ENCODE results near the gene CSF3. TPM values are rescaled to one million over a fixed set of nuclear protein-coding genes. Genes with fewer than 3 reads are reported as not detected.
A peak's percentile ranks its signal among the peaks of the same experiment; 100 is the strongest.

CSF3 gene
- total and polyA plus RNA-seq, 2 of the 13 experiments (the other 11 are each of a cell fraction or from before 2014, with no cell fraction given): 0.09 TPM; not detected in 1

DNA sequence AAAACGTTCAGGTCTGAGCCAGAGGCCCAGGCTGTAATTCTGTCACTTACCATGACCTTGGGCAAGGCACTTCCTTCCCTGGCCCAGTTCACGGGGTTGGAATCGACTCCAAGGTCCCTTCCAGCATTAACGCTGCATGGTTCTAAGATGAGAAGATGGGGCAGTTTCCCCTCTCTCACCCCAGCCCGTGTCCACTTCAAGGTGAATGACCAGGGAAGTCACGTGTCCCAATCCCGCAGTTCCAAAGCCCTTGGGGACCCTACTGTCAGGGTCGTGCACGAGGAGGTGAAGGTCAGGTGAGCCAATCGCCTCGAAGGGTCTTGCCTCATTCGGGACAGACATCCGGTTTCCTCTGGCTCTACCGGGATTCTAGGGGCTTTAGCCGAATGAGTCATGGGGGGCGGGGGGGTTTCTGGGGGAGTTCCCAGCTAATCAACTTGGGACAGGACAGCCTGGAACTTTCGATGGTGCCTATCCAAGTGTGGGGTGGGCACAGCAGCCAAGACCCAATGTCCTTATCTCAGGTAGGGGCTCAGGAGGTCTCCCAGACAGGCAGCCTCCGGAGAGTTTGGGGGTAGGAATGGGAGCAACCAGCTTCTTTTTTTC, 762 bp upstream of the CSF3 start (continued):
- TF ChIP-seq SRSF9 (IDR thresholded peaks at IDR 0.05; ENCODE audit: borderline replicate concordance, insufficient read depth, low read depth, low read length, poor library complexity, severe bottlenecking) (no peak), TARDBP (CRISPR knock-in tag; IDR thresholded peaks at IDR 0.05) (no peak), ZBTB3 (CRISPR knock-in tag; IDR thresholded peaks at IDR 0.05; ENCODE audit: borderline replicate concordance, low read depth) (no peak), ZBTB7A (CRISPR knock-in tag; IDR thresholded peaks at IDR 0.05) (peak; percentile 80), CBX1 (IDR thresholded peaks at IDR 0.05; ENCODE audit: low read depth) (no peak), AGO1 (IDR thresholded peaks at IDR 0.05; ENCODE audit: low read depth, low read length, poor library complexity, severe bottlenecking) (no peak), ZNF354B (CRISPR knock-in tag; IDR thresholded peaks at IDR 0.05) (no peak), FOSL1 (CRISPR knock-in tag; IDR thresholded peaks at IDR 0.05; ENCODE audit: borderline replicate concordance) (peak; percentile 44; the same call in 1 of the 2 replicates), HNF4A (CRISPR knock-in tag; IDR thresholded peaks at IDR 0.05) (peak; percentile 36), EP300 (IDR thresholded peaks at IDR 0.05; ENCODE audit: low read depth in 2 of 2, low read length in 2 of 2) (peak in 1 of 2 experiments; percentile 10; a peak in 1 of 4 replicates), EP300 (CRISPR knock-in tag; IDR thresholded peaks at IDR 0.05; ENCODE audit: borderline replicate concordance) (no peak), MEF2D (CRISPR knock-in tag; IDR thresholded peaks at IDR 0.05) (peak; percentile 52; the same call in 1 of the 2 replicates), FIP1L1 (IDR thresholded peaks at IDR 0.05; ENCODE audit: borderline replicate concordance, insufficient read depth, low read depth, low read length) (no peak), ZNF446 (CRISPR knock-in tag; IDR thresholded peaks at IDR 0.05) (no peak)
- TF ChIP-seq, protein P1, sequence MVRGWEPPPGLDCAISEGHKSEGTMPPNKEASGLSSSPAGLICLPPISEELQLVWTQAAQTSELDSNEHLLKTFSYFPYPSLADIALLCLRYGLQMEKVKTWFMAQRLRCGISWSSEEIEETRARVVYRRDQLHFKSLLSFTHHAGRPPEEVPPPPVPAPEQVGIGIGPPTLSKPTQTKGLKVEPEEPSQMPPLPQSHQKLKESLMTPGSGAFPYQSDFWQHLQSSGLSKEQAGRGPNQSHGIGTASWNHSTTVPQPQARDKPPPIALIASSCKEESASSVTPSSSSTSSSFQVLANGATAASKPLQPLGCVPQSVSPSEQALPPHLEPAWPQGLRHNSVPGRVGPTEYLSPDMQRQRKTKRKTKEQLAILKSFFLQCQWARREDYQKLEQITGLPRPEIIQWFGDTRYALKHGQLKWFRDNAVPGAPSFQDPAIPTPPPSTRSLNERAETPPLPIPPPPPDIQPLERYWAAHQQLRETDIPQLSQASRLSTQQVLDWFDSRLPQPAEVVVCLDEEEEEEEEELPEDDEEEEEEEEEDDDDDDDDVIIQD (CRISPR knock-in tag; IDR thresholded peaks at IDR 0.05; ENCODE audit: low read depth): no peak
- TF ChIP-seq, protein P2, sequence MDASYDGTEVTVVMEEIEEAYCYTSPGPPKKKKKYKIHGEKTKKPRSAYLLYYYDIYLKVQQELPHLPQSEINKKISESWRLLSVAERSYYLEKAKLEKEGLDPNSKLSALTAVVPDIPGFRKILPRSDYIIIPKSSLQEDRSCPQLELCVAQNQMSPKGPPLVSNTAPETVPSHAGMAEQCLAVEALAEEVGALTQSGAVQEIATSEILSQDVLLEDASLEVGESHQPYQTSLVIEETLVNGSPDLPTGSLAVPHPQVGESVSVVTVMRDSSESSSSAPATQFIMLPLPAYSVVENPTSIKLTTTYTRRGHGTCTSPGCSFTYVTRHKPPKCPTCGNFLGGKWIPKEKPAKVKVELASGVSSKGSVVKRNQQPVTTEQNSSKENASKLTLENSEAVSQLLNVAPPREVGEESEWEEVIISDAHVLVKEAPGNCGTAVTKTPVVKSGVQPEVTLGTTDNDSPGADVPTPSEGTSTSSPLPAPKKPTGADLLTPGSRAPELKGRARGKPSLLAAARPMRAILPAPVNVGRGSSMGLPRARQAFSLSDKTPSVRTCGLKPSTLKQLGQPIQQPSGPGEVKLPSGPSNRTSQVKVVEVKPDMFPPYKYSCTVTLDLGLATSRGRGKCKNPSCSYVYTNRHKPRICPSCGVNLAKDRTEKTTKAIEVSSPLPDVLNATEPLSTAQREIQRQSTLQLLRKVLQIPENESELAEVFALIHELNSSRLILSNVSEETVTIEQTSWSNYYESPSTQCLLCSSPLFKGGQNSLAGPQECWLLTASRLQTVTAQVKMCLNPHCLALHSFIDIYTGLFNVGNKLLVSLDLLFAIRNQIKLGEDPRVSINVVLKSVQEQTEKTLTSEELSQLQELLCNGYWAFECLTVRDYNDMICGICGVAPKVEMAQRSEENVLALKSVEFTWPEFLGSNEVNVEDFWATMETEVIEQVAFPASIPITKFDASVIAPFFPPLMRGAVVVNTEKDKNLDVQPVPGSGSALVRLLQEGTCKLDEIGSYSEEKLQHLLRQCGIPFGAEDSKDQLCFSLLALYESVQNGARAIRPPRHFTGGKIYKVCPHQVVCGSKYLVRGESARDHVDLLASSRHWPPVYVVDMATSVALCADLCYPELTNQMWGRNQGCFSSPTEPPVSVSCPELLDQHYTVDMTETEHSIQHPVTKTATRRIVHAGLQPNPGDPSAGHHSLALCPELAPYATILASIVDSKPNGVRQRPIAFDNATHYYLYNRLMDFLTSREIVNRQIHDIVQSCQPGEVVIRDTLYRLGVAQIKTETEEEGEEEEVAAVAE (CRISPR knock-in tag; IDR thresholded peaks at IDR 0.05; ENCODE audit: borderline replicate concordance): no peak
- TF ChIP-seq, protein P3, sequence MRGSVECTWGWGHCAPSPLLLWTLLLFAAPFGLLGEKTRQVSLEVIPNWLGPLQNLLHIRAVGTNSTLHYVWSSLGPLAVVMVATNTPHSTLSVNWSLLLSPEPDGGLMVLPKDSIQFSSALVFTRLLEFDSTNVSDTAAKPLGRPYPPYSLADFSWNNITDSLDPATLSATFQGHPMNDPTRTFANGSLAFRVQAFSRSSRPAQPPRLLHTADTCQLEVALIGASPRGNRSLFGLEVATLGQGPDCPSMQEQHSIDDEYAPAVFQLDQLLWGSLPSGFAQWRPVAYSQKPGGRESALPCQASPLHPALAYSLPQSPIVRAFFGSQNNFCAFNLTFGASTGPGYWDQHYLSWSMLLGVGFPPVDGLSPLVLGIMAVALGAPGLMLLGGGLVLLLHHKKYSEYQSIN (CRISPR knock-in tag; IDR thresholded peaks at IDR 0.05; ENCODE audit: borderline replicate concordance): no peak
- TF ChIP-seq, protein P4, sequence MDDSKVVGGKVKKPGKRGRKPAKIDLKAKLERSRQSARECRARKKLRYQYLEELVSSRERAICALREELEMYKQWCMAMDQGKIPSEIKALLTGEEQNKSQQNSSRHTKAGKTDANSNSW (CRISPR knock-in tag; IDR thresholded peaks at IDR 0.05; ENCODE audit: borderline replicate concordance): 0 out of 2 replicates have a peak, but pooled peaks have one; percentile 2
- TF ChIP-seq, protein P5, sequence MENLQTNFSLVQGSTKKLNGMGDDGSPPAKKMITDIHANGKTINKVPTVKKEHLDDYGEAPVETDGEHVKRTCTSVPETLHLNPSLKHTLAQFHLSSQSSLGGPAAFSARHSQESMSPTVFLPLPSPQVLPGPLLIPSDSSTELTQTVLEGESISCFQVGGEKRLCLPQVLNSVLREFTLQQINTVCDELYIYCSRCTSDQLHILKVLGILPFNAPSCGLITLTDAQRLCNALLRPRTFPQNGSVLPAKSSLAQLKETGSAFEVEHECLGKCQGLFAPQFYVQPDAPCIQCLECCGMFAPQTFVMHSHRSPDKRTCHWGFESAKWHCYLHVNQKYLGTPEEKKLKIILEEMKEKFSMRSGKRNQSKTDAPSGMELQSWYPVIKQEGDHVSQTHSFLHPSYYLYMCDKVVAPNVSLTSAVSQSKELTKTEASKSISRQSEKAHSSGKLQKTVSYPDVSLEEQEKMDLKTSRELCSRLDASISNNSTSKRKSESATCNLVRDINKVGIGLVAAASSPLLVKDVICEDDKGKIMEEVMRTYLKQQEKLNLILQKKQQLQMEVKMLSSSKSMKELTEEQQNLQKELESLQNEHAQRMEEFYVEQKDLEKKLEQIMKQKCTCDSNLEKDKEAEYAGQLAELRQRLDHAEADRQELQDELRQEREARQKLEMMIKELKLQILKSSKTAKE (CRISPR knock-in tag; IDR thresholded peaks at IDR 0.05; ENCODE audit: borderline replicate concordance): peak; percentile 49; the same call in 1 of the 2 replicates

All from HepG2 (cell line).